BJ (cell line): Measurements from ENCODE around the gene TMEM154. TPM values are rescaled to one million over a fixed set of nuclear protein-coding genes. Genes with fewer than 3 reads are reported as not detected.

Source experiments
- CTCF ChIA-PET: fragments of 350-600 bp; formaldehyde crosslinking; extraction: SDS; loops from one replicate; lab custom pipeline; 2021; ENCODE audit warnings: antibody characterized with exemption, inconsistent platforms; lab: Yijun Ruan, JAX
- POLR2A ChIA-PET: fragments of 300-600 bp; sonication (Branson Sonifier 250); formaldehyde crosslinking; extraction: SDS; loops from one replicate; lab custom pipeline; 2021; ENCODE audit warnings: antibody characterized with exemption; lab: Charles Lee
- DNase-seq: peaks from one replicate; pipeline ENCODE4 v3.0.0-alpha.2; 2011; ENCODE audit warnings: low read depth
- H3K27me3 ChIP-seq: 2 replicates; pipeline ENCODE4 v1.6.0; 2011; ENCODE audit warnings: low read length; ENCODE audit not compliant: control insufficient read depth, insufficient read depth
- H3K36me3 ChIP-seq: 2 replicates; pipeline ENCODE4 v1.5.1; 2011; ENCODE audit warnings: low read length; ENCODE audit not compliant: control insufficient read depth, insufficient read depth
- H3K4me3 ChIP-seq: 2 replicates; pipeline ENCODE4 v1.5.1; 2011; ENCODE audit warnings: low read depth, mild to moderate bottlenecking, control low read depth, low read length
- CTCF ChIP-seq: IDR thresholded peaks from 2 replicates; pipeline ENCODE4 v1.5.1; 2011; ENCODE audit warnings: low read depth, mild to moderate bottlenecking, control low read depth, inconsistent platforms, low read length, moderate library complexity; ENCODE audit not compliant: insufficient read depth
- polyA plus RNA-seq: library from polyadenylated mRNA; depleted of rRNA; stranded (reverse); fragments of >200 nt; gene quantifications from 2 replicates; pipeline ENCODE4 v1.2.3, GENCODE V29; 2011

The TMEM154 gene
- polyA plus RNA-seq, 1 experiment: 1.1 TPM

- H3K27me3 ChIP-seq: peaks cover 3% of the 10 kb centered on the region
- no peak for DNase-seq
- H3K36me3 ChIP-seq: no peaks in the 10 kb centered on the region
- CTCF ChIA-PET: interaction anchor here (0.6 kb wide), 2 partner anchors 71 to 289 kb away, joined by 3 read pairs; no protein-coding TSS in a partner anchor
- no peak for TF ChIP-seq CTCF
- POLR2A ChIA-PET: no interaction called here
- no peak overlapping the region for H3K4me3 ChIP-seq
Observed at GRCh38 chr4:152709675-152710438, 30.1 kb upstream of the TMEM154 start.

- H3K36me3 ChIP-seq: no peaks in the 10 kb centered on the region
- no peak for DNase-seq
- TF ChIP-seq CTCF: no peak
- H3K27me3 ChIP-seq: peaks cover 8% of the 10 kb centered on the region
- POLR2A ChIA-PET: no interaction called here
- CTCF ChIA-PET: no interaction called here
- no peak overlapping the region for H3K4me3 ChIP-seq
Observed at GRCh38 chr4:152708796-152709195, 29.0 kb upstream of the TMEM154 start.

- ChIA-PET CTCF (no interaction called here), POLR2A (no interaction called here)
- H3K4me3 ChIP-seq: no peak overlapping the region
- peaks cover 9% of the 10 kb centered on the region for H3K27me3 ChIP-seq
- DNase-seq: no peak
- H3K36me3 ChIP-seq: no peaks in the 10 kb centered on the region
- no peak for TF ChIP-seq CTCF
Observed at GRCh38 chr4:152708361-152708760, 28.6 kb upstream of the TMEM154 start.

- Histone ChIP-seq H3K27me3 (peaks cover 9% of the 10 kb centered on the region), H3K4me3 (no peak overlapping the region), H3K36me3 (no peaks in the 10 kb centered on the region)
- CTCF ChIA-PET: no interaction called here
- POLR2A ChIA-PET: no interaction called here
- no peak for TF ChIP-seq CTCF
- no peak for DNase-seq
Observed at GRCh38 chr4:152707632-152708031, 27.8 kb upstream of the TMEM154 start.

- no peaks in the 10 kb centered on the region for H3K36me3 ChIP-seq
- TF ChIP-seq CTCF: no peak
- ChIA-PET CTCF (interaction anchor here (0.7 kb wide), 1 partner anchor 250 kb away, joined by 3 read pairs; no protein-coding TSS in a partner anchor), POLR2A (no interaction called here)
- no peak overlapping the region for H3K4me3 ChIP-seq
- no peak for DNase-seq
- H3K27me3 ChIP-seq: peaks cover 9% of the 10 kb centered on the region
Observed at GRCh38 chr4:152705903-152706302, 26.1 kb upstream of the TMEM154 start.
